ENCODE measurements around the gene RAB8B. TPM values are rescaled to one million over a fixed set of nuclear protein-coding genes. Genes with fewer than 3 reads are reported as not detected.

RAB8B gene
- total RNA-seq, 1 experiment from 2014 or later: 52.0 TPM

GRCh38 chr15:63274427-63274826, 85.0 kb downstream of the RAB8B start:
- peak; percentile 24 for DNase-seq (ENCODE audit: low read depth)

GRCh38 chr15:63276342-63277037, 87.1 kb downstream of the RAB8B start:
- DNase-seq (ENCODE audit: low read depth): no peak

- DNase-seq (ENCODE audit: low read depth): peak; percentile 84
Measured at GRCh38 chr15:63277038-63277892, 87.9 kb downstream of the RAB8B start, which contains the start of gene APH1B. Gene APH1B, plus strand, starts transcription at chr15:63277605. Its CDS starts 19 bp downstream, at chr15:63277624.

DNA sequence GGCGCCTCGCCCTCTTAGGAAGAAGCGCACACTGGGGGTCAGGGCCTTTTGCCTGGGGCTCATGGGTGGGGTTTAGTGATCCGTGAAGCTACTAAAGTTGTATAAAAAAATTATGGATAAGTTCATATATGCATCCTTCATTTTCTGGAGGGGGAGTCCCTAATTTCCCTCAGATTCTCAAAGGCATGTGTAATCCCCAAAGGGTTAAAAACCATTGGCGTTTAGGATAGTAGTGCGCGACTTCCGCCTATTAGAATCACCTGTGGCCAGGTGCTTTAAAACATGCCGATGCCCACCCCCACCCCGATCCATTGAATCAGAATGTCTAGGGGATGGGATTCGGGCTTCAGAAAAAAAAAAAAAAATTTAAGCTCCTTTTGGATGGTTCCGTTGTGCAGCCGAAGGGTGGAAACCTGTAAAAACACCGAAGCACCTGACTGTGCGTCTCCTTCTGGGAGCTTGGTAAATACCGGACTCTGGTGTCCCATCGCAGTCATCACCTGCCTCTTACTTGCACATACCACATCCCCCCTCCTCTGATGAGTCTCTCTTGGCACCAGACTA, 88.6 kb downstream of the RAB8B start:
- no peak for DNase-seq (ENCODE audit: low read depth)

DNA sequence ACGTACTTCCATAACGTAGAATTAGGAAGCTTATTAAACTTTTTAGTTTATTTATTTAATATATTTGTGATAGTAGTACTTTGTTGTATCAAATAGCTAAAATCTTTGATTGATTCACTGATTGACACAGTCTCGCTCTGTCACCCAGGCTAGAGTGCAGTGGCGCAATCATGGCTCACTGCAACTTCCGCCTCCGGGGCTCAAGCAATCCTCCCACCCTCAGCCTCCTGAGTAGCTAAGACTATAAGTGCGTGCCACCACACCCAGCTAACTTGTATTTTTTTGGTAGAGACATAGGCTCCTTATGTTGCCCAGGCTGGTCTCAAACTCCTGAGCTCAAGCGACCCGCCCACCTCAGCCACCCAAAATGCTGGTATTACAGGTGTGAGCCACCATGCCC, 93.7 kb downstream of the RAB8B start:
- DNase-seq (ENCODE audit: low read depth): no peak

DNA sequence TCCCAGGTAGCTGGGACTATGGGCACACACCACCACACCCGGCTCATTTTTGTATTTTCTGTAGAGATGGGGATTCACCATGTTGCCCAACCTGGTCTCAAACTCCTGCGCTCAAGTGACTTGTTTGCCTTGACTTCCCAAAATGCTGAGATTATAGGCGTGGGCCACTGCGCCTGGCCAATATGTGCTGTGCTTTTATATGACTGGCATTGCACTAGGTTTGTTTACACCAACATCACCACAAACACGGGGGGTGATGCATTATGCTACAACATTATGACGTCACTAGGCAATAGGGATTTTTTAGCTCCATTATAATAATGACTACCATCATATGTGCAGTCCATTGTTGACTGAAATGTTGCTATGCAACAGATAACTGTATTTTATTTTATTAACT, 94.9 kb downstream of the RAB8B start:
- DNase-seq (ENCODE audit: low read depth): no peak

GRCh38 chr15:63287109-63287508, 97.7 kb downstream of the RAB8B start:
- DNase-seq (ENCODE audit: low read depth): no peak

- peak; percentile 16 for DNase-seq (ENCODE audit: low read depth)
Measured at GRCh38 chr15:63288342-63288741, 98.9 kb downstream of the RAB8B start.

DNA sequence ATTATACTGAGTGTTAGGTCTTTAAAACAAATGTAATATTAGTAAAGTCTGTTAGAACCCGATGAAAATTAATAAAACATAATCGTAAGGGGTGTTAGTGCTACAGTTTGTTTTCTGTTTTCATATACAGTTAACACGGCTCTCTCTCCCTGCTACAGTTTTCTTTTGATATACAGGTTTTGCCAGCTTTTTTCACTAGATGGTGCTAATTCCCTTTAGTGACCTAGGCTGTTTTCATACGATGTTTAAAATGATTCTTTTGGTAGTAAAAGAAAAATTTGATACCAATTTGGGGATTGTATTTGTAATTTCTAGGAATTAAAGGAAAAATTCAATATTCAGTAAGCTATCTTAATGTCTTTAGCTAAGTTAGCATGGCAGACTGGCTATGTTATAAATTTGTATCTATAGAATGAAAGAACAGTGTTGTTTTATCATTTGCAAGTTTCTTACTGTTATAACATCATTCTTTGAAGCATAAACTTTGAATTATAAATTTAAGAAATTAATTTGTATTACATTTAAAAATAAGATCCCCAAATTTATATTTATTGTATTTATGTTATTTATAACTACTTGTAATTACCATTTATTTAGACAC, 99.5 kb downstream of the RAB8B start:
- peak; percentile 68 for DNase-seq (ENCODE audit: low read depth)

GRCh38 chr15:63291507-63291906, 102.1 kb downstream of the RAB8B start:
- DNase-seq (ENCODE audit: low read depth): peak; percentile 80

GRCh38 chr15:63292241-63292640, 102.8 kb downstream of the RAB8B start:
- DNase-seq (ENCODE audit: low read depth): no peak

GRCh38 chr15:63292771-63293170, 103.4 kb downstream of the RAB8B start:
- no peak for DNase-seq (ENCODE audit: low read depth)

DNA sequence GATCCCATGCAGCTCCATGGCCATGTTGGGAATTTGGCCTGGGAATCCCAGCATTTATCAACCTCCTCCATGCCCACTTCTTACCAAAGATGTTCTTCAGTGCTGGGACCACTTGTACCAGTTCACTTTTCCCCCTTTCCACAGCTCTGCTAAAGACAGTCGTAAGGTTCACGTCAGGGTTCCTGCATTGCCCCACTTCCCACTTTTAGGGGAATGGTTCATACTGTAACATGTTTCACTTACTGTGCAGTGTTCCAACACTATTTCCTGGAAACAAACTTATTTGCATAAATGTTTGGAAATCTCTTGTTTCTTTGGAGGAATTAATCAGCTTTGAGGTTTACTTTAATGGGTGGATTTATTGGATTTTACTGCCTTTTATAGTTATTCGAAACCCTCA, 105.0 kb downstream of the RAB8B start:
- no peak for DNase-seq (ENCODE audit: low read depth)

DNA sequence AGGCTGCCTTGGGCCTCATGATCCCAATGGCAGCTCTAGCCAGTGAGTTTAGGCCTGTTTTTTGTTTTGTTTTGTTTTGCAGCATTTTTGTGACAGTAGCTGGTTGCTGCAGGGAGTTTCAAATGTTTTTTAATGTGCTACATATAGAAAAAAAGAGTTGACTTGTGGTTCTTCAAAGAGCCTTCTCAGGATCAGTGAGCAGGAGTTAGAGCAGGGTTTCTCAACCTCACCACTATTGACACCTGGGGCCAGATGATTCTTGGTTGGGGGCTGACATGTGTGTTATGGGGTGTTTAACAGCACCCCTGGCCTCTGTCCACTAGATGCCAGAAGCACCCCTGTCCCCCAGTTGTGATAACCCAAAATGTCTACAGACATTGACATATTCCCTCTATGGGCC, 105.9 kb downstream of the RAB8B start:
- no peak for DNase-seq (ENCODE audit: low read depth)

GRCh38 chr15:63296195-63296594, 106.8 kb downstream of the RAB8B start:
- no peak for DNase-seq (ENCODE audit: low read depth)

- DNase-seq (ENCODE audit: low read depth): no peak
Measured at GRCh38 chr15:63299943-63300575, 110.7 kb downstream of the RAB8B start.

GRCh38 chr15:63301088-63301487, 111.7 kb downstream of the RAB8B start:
- DNase-seq (ENCODE audit: low read depth): no peak

DNA sequence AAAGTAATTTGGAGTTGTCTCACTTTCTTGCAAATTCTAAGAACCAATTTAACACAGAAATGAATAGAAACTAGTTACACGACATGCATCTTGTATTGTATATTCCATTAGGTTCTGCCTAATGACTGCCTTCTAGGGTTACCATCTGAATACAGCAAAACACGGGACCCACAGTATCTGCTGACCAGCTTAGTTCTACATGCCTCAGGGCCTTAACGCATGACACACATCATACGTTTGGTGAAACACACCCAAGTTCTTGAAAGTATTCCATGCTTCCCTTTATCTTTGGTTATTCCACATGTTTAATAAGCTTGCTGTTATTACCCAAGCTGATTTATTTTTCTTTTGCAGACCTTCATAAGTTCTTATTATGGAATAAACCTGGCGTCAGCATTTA, 115.9 kb downstream of the RAB8B start:
- DNase-seq (ENCODE audit: low read depth): no peak

DNA sequence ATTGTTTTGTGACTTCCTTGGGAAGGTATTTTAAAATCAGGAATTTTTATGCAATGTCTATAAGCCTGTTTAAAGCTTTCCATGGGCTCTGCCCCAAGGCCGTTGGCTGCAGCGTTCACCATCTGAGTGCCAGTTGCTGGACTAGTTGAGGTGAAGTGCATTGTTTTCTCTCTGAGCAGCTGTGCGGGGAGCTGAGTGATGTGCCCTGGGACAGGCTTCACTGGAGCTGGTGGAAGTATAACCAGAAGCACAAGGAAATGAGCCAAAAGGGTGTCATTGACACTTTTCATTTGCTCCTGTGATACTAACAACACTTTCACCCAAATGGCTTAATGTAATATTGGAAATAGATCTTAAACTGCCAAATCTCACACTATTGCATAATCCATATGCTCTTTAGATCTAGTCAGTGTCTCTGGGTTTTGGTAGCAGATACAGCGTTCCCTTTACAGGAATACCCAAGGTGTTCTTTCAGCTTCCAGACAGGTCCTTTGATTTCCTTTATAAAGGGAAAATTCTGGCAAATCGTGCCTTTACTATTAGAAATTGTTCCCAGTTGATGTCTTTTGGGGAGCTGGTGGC, 117.2 kb downstream of the RAB8B start:
- DNase-seq (ENCODE audit: low read depth): no peak

- DNase-seq (ENCODE audit: low read depth): no peak
Measured at GRCh38 chr15:63308491-63308890, 119.1 kb downstream of the RAB8B start.

- DNase-seq (ENCODE audit: low read depth): no peak
Measured at GRCh38 chr15:63308947-63309346, 119.5 kb downstream of the RAB8B start.

Measured in RPMI7951 (cell line).